GM21723 (cell line): ENCODE measurements around the gene ECSIT.
"Not testable (repeated sequence)": the region's sequence is repeated elsewhere in the genome, so short reads cannot be mapped to it uniquely, and the experiment has no call there.

ENCODE experiments used
- ATAC-seq: cut with Tn5 transposase; IDR thresholded peaks from one replicate; pipeline ENCODE4 v1.9.1; 2021; ENCODE audit warnings: mild to moderate bottlenecking, moderate library complexity; ENCODE audit not compliant: unreplicated experiment

ECSIT gene

GRCh38 chr19:11479090-11479897, 49.6 kb downstream of the ECSIT start:
- ATAC-seq: no peak

DNA sequence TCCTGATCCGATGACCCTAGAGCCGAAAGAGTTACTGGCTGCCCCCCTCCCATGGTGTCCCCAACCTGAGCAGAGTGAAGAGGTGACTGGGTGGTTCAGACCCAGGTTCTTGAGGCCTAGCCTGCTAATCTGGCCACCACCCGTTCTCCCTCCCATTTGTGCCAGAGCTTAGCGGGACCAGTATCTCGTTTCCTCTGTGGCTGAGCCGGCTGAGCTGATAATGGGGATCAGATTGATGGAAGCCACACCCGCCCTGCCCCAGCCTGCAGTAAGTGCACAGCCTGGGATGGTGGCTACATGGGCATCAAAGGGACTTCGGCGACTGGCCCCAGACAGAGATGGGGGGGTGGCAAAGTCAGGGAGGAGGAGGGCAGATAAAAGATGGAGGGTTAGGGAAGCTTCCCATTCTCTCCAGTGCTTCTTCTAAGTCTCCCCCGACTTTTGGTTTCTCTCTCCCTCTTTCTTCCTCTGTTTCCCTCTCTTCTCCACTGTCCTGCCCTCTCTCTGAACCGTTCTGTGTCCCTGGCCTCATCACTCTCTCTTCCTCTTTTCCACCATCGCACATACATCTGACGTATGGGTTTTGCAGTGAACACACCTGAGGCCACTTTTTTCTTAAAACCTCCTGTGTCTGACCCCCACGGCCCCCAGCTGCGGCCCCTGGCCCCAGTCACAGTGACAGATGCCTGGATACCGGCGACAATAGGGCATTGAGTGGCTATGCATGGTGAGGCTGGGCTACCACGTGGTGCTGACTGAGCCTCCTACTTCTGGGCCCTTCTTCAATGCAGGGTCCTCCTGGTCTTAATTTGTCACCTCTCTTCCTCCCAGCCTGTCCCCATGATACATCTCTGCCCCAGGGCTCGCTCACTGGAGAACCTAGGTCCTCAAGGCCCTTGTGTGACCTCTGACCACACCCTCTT, 50.5 kb downstream of the ECSIT start:
- ATAC-seq: no peak

DNA sequence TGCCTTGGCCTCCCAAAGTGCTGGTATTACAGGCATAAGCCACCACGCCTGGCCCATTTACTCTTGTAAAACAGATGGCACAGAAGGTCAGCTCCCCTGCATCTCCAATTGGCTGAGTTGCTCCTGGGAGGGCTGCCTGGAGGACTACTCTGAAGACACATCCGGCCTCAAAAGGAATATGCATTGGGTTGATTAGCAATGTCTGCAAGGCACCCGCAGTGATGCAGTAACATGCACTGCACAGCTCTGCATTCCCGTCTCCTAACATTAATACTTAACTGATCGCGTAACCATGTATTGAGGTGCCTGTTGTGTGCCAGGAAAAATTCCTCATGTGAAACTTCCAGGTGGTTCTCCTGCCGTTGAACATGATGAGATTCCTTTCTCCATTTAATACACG, 53.1 kb downstream of the ECSIT start:
- ATAC-seq: no peak

- ATAC-seq: not testable (repeated sequence)
Measured at GRCh38 chr19:11475343-11475742, 53.6 kb downstream of the ECSIT start.

GRCh38 chr19:11473725-11474124, 55.2 kb downstream of the ECSIT start:
- no peak for ATAC-seq

DNA sequence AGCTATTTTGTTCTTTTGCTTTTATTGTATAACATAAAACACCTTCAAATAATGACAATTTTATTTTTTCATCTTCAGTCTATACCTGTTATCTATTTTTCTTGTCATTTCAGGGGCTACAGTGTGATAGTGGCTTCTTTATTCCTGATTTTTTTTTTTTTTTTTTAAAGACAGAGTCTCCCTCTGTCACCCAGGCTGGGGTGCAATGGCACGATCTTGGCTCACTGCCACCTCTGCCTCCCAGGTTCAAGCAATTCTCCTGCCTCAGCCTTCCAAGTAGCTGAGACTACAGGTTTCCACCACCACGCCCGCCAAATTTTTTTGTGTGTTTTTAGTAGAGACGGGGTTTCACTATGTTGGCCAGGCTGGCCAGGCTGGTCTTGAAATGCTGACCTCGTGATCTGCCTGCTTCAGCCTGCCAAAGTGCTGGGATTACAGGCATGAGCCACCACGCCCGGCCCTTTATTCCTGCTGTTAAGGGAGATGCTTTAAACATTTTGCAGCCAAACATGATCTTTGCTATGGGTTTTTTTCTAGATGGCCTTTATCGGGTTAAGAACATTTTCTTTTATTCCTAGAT, 60.6 kb downstream of the ECSIT start:
- ATAC-seq: not testable (repeated sequence)

DNA sequence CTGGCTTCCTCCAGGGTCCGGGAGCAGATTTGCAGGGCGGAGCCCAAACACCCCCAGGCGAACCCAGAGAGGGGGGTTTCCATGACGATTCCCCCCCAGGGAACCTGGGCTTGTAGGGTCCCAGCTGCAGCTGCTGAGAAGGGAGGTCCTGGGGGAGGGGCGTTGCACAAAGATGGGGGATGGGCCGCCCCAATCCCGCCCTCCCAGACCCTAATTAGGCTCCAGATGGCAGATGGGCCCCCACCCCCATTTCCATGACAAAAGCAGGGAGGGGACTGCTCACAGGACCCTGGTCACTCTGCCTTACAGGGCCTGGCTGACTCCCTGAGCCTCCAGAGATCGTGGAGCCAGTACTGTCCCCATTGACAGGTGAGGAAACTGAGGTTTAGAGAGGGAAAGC, 63.3 kb downstream of the ECSIT start:
- no peak for ATAC-seq

GRCh38 chr19:11464333-11465265, 64.3 kb downstream of the ECSIT start:
- ATAC-seq: no peak

- no peak for ATAC-seq
Measured at GRCh38 chr19:11463391-11463790, 65.5 kb downstream of the ECSIT start.

- no peak for ATAC-seq
Measured at GRCh38 chr19:11461453-11461852, 67.5 kb downstream of the ECSIT start.

GRCh38 chr19:11460207-11460606, 68.7 kb downstream of the ECSIT start:
- no peak for ATAC-seq

GRCh38 chr19:11458912-11459311, 70.0 kb downstream of the ECSIT start:
- not testable (repeated sequence) for ATAC-seq

- no peak for ATAC-seq
Measured at GRCh38 chr19:11458236-11458900, 70.6 kb downstream of the ECSIT start.

DNA sequence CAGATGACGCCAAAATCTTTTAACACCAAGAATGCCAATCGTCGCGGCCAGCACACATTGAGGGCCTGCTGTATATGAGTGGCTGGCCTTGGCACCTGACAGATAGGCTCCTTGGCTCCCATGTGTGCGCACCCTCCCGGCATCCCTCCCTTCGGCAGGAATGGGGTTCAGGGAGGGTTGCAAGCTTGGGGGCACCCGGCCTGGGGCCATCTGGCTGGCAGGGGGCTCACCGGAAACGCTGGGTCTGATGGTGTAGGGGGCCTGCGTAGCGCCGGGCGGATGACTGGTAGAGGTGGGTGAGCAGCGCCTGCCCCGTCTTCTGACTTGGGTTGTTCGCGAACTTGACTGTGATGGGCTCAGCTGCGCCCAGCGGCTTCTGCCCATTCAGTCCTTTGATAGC, 71.1 kb downstream of the ECSIT start:
- no peak for ATAC-seq

- no peak for ATAC-seq
Measured at GRCh38 chr19:11457115-11457514, 71.8 kb downstream of the ECSIT start.

- ATAC-seq: no peak
Measured at GRCh38 chr19:11456659-11457058, 72.3 kb downstream of the ECSIT start.
